Activated CD4-positive, alpha-beta T cell treated with anti-CD3 and anti-CD28 coated beads, Interleukin-2, amount 50 U/mL, for 48 hours (primary cell): ENCODE measurements around the gene PASK.
"Not testable (repeated sequence)": the region's sequence is repeated elsewhere in the genome, so short reads cannot be mapped to it uniquely, and the experiment has no call there.

Experiments used
- DNase-seq, 2 experiments: peaks; one replicate each; pipeline ENCODE4 v3.0.0-alpha.2; 2020

Gene PASK

DNA sequence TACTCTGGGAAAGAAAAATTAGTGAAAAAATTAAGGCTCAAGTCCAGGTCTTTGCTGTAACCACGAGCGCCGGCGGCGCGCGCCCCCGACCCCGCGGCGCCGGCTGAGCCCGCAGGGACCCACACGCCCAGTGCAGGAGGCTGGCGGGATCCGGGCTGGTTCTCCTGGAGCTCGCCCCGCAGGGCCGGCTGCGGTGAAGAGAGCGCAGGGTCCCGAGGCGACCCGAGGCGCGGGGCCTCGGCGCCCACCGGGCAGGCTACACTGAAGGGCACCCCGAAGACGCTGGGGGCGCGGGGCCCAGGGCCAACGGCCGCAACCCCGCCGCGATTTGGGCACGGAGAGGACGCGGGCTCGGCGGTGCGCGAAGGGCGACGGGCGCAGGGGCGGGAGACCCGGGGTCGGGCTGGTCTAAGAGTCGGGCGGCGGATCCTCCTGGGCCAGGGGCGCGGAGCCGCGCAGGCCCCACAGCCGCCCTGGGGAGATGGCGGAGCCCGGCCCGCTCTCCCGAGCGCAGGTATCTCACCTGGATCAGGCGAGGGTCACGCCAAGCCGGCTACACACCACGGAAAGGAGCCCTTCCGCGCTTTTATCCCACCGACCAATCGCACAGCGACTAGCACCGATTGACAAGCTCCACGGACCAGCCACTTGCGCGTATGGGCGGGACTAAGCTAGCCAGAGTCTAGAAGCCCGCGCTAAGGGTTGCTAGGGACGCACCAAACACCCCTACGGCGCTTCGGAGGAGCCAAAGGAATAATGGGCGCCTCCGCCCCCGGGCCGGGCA is at the start of gene PASK:
Gene PASK, minus strand, starts transcription at position 582 of the 784 bp plus-strand sequence. CDS start 6,440 bp downstream, outside the sequence.
- DNase-seq, result peak; percentile 93 to 96

DNA sequence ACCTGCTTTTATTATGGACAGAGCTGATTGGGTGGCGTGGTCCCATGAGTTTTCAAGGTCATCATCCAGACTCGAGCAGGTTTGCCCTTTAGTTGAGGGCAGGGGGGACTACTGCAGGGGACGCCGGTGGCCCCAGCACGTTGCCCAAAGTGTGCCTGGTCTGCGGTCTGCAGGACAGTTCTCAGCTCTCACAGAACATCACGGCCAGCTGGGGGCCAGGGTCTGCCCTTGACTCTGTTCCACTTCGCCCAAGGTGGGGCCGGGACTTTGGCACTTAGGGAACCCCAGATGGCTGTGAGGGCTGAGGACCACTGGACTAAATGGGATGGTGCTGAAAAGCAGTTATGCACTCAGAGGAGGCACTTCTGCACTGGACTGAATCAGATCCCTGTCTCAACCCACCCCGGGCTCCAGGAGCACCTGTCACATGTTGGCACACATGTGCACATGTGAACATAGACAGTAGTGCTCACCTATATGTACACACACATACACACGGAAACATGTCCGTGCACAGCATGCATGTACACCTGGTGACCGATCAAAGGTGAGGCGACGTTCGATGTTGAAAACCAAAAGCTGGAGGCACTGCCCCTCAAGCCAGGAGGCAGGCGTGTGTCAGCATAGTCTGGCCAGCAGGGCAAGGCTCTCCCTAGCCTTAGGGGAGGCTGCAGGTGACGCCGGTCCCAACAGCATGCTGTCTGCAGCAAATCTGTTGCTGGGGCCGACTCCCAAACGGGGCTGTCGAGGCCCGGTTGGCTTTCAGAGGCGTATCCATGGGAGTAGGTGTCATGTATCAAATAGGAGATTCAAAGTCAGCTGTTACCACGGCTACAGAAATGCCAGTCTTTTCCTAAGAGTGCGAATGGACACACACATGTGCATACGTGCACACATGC is 49.4 kb upstream of the PASK start:
- no peak for DNase-seq

DNA sequence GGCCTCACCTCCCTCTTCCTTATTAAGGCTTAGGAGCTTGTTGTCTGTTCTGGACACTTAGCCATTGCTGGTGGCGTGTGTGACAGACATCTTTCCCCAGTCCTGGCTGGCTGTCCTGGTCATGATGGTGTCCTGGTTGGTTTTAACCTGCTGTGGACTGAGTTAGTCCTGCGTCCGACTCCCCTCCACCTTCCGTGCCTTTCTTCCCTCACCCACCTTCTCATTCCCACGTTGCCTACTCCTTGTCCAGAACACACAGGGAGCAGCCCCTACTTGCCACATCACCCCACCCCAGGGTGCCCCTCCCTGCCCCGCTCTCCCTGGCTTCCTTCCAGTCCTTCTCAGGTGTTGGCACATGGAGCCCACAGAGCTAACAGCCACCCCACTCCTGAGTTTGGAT is 48.7 kb upstream of the PASK start:
- no peak for DNase-seq

DNA sequence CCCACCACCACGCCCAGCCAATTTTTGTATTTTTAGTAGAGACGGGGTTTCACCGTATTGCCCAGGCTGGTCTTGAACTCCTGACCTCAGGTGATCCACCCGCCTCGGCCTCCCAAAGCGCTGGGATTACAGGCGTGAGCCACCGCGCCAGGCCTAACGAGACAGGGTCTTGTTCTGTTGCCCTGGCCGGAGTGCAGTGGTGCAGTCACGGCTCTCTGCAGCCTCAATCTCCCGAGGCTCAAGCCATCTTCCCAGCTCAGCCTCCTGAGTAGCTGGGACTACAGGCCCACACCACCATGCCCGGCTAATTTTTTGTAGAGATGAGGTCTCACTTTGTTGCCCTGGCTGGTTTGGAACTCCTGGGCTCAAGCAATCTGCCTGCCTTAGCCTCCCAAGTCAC is 48.0 kb upstream of the PASK start:
- DNase-seq, result not testable (repeated sequence)

DNA sequence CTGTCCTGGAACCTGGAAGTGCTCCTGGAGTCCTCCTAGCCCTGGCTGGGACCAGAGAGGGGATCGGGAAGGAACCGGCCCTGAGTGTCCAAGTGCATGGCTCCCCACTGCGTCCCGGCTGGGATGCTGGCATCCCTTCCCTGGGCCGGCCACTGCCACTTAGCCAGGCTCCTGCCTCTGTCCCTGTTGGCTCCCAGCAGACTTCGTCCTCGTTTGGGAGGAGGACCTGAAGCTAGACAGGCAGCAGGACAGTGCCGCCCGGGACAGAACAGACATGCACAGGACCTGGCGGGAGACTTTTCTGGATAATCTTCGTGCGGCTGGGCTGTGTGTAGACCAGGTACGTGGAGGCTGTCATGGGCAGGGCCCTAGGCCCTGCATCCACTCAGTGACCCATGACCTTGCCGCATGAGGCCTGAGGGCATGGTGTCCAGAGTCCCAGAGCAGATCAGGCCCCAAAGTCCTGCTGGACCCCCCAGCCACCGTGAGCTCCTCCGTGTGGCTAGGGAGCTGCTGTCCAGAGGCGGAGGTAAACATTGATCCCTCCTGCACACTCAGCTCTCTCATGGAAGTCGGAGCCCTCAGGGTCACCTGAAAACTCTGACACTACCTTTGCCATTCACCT is 46.3 kb upstream of the PASK start:
- no peak for DNase-seq

DNA sequence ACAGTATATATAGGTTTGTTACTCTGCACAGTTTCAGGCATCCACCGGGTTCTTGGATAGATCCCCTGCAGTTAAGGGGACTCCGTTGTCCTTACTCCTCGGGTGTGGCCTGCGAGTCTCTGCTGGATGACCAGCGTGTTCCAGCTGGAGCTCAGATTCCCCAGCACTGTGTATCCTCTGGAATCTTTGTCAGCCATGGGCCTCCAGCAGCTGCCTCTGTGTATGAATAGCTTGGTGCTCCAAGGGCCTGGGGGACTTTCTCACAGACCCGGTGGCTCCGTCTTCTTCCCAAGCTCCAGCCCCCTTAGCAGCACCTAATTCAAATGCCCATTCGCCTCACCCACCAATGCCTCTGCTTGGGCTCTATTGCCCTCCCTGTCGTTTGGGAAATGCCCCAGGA is 45.5 kb upstream of the PASK start:
- DNase-seq, result no peak

DNA sequence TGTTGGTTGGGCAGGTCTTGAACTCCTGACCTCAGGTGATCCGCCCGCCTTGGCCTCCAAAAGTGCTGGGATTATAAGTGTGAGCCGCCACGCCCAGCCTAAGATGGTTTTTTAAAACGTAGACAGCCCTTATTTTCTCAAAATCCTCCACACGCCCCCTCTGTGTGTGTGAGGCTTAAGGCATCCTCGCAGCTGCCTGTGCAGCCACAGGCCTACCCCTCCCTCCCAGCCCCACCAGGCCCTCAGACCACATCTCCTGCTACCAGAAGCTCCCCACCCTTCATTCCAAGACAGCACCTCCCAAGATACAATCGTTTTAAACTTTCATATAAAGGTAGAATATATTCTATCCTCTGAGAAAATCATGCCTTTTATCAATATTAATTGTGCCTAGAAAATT is 44.0 kb upstream of the PASK start:
- DNase-seq, result no peak

DNA sequence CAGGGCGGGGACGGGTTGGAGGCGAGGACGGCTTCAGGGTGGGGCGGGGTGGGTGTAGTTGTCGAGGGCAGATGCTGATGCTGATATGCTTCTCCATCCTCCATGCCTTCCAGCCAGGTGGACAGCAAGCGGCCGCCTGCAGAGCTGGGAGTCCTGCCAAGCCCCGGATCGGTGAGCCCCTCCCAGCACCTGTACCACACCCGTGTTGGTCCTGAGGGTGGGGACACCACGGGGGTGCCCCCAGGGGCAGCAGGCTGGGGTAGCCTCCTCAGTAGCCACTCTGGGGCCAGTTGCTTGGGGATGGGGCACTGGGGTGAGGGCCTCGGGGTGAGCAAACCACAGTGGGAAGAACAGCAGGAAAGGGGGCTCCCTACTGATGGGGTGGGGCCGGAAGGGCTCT is 41.8 kb upstream of the PASK start:
- DNase-seq, result no peak

DNA sequence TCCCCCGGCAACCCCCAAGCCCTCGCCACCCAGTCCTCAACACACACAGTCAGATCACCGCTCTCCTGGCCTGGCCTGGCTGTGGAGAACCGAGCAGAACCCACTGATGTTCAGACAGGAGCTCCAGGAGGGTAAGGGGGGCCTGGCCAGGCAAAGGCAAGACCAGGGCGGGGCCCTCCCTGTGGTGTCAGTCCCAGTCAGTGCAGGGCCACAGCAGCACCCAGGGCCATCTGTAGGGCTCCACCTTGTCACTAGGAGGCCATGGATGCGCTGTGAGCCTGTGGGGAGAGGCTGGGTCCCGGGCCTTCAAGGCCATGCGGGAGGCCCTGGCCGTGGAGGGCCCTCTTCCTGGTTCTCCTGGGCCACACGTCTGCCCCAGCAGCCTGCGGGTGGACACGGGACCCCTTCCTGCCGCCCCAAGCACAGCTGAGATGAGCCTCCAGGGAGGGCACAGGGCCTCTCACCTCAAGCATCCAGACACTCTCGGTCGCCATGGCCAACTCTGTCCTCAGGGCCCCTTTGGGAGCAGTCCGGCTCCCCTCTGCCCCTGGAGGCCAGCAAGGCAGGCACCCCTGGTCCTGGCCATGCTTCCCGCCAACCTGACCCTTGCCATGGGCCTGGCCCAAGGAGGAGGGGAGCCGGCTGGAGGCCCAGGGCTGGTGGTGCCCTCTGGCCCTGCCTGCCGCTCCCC is 41.2 kb upstream of the PASK start:
- no peak for DNase-seq

DNA sequence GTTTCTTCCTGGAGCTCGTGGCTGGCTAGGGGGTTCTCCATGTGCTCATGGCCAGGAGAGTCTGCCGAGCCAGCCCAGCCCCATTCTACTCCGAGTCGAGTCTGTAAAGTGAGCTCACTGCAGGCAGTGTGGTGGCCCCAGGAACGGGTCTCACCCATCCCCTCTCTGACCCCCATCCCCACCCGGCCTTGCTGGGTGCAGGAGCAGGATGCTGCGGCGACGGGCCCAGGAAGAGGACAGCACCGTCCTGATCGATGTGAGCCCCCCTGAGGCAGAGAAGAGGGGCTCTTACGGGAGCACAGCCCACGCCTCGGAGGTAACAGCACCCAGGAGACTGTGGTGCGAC is 40.6 kb upstream of the PASK start:
- no peak for DNase-seq

DNA sequence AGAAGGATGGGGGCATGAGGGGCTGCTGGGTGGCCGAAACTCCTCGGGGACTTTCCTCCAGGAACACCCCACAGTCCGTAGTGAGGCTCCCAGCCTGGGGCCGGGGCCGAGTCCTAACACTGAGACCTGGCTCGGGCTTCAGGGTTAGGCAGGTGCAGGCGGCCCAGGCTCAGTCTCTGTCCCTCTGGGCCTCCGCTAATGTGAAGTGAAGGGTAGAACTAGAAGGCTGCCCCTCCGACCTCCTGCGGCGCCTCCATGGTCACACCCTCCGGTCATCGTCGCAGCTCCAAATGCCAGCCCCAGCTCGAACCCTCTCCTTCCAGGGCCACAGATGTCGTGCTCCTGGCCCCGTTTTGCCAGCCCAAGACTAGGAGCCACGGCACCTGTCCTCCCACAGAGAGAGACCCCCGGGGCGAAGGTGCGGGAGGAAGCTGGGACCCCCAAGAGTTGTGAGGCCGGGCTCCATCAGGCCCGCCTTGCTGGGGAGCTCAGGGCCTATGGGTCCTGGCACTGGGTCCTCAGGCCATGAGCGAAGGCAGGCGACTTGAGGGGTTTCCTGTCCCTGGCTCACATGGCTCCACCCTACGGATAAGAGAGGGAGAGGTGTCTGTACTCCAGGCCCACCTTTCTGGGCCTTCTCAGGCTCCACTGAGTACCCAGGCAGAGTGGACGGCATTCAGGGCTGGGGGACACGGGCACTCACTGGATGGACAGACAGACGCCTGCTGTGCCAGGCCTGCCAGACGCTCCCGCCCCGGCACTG is 40.0 kb upstream of the PASK start:
- DNase-seq, result no peak

DNA sequence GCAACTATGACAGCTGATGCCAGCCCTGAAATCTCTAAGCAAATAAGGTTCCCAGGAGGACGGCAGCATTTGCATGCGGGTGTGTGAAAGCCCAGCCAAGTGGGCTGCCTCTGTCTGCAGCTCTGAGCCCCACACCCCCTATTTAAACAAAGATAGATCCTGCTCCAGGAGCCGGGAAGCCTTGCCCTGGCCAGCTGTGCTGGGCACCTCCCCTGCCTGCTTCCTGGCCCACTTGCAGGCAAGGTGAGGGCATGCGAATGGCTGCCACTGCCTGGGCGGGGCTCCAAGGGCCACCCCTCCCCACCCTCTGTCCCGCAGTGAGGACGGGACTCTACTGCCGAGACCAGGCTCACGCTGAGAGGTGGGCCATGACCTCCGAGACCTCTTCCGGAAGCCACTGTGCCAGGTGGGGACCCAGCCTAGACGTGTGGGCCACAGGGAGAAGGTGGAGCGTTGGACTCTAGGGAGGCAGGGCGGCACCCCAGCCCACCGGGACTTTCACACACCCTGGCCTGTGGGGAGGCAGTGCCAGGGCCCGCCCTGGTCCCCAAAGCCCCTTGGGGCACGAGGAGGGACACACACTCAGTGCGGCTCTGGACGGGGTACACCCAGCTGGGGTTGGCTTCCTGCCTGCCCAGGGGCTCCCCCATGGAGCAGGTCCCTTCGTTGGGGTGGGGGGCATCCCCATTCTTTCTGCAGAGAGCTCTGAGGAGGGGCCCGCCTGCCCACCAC is 39.3 kb upstream of the PASK start, which contains the start of gene ANO7:
Gene ANO7, plus strand, starts transcription at position 317 of the 732 bp plus-strand sequence. CDS start 1,387 bp downstream, outside the sequence.
- no peak for DNase-seq

DNA sequence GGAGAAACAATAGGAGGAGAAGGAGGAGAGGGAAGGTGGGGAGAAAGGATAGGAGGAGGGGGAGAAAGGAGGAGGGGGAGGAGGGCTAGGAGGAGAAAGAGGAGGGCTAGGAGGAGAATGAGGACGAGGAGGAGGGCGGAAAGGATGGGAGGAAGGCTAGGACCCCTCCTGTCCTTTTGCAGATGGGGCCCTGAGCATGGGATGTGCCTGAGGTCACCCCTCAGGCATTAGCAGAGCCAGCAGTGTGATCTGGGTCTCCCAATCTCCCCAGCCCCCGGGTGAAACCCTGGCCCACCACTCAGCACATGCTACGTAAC is 38.6 kb upstream of the PASK start:
- no peak for DNase-seq

DNA sequence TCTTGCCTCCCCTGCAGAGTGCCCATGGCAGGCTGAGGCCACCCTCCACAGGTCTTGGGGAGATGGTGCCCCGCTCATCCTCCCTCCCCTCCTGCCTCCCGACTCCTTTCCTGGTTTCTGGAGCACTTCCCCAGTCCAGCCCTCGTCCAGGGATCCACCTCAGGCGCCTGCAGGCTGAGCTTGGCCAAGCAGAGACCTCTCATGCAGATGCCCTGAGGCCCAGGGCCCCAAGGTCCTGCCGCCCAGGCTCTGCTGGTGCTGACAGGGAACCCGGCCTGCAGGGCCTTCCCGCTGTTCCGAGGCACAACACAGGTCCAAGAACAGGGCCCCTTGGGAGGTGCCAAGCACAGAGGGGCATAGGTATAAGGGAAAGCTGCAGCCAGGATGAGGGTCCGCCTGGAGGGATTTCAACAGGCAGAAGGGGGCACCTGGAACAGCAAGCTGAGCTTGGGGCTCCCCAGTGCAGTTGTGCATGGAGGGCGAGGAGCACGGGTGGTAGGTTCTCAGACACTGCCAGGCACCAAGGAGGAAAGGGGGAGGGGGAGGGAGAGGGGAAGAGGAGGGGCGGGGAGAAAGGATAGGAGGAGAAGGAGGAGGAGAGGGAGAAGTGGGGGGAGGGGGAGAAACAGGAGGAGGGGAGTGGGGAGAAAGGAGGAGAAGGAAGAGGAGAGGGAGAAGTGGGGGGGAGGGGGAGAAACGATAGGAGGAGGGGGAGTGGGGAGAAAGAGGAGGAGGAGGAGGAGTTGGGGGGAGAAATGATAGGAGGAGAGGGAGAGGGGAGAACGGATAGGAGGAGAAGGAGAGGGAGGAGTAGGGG is 38.0 kb upstream of the PASK start:
- no peak for DNase-seq

DNA sequence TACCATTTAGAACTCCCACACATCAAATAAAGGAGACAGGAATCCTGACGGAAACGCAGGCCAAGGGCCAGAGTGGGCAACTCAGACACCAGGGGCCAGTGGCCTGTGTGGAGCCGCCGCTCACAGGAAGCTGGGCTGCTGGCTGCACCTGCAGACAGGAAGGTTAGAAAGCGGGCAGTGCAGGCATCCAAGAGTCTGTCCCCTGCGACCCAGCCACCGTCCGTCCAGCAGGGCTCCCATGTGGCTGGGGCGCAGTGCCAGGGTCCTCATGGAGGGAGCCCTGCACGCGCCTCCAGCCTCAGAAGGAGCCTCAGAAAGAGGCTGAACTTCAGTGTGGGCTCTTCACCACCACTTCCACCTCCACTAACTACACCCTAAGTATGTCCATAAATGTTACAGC is 36.7 kb upstream of the PASK start:
- DNase-seq, result no peak

DNA sequence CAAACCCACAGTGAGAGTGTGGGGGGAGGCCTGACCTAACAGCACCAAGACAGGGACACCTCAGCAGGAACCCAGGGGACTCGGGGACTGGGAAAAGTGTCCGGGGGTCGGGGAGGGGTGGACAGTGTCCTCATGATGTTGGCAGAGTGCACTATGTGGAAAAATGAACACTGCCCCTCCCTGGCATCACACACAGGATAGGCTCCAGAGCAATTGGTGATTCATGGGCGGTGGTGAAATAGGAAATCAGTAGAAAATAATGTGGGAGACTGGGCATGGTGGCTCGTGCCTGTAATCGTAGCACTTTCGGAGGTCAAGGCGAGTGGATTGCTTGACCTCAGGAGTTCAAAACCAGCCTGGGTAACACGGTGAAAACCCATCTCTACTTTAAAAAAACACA is 35.6 kb upstream of the PASK start:
- DNase-seq, result no peak

DNA sequence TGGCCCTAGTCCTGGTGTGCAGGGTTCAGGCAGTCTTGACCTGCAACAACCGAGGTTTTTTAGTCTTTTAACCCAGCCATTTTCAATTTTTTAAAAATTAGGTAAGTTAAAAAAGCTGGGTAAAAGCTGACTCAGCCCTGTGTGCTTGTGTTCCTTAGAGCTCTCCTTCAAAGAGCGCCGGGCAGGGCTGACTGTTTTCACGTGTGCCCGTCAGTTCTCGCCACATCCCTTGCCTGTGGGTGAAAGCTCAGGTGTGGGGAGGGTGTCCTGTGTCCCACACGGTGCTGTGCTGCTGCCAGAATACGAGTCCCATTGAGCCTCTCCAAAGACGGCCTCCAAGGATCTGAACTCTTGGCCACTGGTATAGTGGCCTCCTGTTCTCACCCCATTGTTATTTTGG is 33.9 kb upstream of the PASK start:
- no peak for DNase-seq

DNA sequence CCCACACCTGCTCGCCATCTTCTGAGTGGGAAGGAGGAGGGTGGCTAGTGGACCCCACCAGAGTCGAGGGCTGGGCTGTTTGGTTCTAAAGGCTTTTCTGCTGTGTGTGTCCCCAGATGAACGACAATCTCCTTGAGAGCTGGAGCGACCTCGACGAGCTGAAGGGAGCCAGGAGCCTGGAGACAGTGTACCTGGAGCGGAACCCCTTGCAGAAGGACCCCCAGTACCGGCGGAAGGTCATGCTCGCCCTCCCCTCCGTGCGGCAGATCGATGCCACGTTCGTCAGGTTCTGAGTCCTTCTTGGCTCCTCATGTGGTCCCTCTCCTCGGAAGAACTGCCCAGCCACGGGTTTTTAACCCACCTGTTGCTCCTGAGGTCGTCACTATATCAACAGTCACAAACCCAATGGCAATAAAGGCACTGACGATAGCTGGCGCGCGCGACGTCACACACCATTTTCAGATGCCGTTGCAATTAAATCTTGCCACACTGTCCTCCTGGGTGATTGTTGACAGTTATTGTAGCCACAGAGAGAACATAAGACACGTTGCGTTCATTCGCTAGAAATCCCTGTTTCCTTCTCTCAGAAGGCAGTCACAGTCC is 33.4 kb upstream of the PASK start:
- DNase-seq, result no peak

DNA sequence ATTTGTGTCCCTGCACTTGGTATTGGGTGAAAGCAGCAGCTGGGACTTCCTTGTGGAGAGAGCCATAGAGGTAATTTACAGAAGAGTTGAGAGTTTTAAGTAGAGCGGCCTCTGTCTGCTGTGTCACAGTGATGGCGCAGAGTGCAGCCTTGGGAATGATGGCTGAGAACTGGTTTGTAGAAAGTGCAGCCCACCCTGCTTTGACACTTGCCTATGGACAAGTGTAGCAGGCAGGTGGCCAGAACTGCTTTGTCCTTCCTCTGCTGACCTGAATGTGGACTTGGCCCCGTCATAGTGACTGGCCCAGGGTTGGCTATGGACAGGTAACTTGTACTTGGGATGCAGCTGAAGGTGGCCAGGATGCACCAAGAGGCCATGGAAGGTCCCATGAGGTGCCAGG is 32.9 kb upstream of the PASK start:
- no peak for DNase-seq

DNA sequence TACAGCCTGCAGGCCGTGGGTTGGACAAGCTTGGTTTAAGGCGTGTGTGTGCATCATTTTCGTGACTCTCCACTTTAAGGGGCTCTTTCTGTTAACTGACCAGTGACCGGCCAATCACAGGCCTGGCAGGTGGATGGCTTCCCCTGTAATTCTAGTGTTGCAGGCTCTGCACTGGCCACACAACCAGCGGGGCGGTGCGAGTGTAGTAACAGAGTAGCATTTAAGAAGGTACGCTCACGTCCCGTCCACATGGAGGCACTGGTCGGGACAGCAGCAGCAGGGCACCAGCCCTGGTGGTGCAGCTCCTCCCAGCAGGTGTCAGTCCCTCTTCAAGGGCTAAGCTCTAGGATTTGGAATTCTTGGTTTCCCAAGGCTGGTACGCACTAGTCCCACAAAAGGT is 31.2 kb upstream of the PASK start:
- no peak for DNase-seq
